Epidermal melanocyte (primary cell): ENCODE results near the gene TLCD3B.

Experiments
- DNase-seq: peaks from one replicate; pipeline ENCODE4 v3.0.0; 2011; ENCODE audit warnings: low spot score; ENCODE audit not compliant: insufficient read length

TLCD3B gene

DNA sequence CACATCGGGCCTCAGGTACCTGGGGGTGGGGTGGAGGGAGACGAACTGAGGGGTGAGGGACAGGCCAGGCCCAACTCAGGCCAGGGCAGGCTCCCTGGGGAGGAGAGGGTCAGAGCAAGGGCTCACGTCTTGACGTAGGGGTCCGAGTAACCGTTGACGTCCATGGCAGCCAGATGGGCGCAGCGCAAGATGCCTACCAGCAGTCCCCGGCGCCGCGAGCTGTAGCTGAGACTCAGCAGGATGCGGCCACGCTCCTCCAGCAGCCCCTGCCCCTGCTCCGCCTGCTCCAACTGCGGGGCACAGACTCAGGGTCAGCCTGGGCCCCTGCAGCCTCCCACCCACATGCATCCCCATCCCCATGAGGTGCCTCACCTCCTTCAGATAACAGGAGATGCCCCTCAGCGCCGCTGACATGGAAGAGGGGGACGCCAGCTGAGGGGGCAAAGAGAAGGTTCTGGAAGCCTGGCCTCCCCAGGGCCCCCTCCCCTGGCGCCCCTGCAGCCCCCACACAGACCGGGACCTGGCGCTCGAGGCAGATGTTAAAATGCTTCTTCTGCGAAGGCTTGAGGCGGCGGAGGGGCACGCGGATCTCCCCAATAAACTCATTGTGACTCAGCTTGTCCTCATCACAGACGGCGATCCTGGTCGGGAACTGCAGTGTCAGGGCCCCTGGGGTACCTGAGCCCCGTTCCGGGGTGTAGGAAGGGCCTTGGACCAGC lies 24.3 kb downstream of the TLCD3B start:
- no peak for DNase-seq

DNA sequence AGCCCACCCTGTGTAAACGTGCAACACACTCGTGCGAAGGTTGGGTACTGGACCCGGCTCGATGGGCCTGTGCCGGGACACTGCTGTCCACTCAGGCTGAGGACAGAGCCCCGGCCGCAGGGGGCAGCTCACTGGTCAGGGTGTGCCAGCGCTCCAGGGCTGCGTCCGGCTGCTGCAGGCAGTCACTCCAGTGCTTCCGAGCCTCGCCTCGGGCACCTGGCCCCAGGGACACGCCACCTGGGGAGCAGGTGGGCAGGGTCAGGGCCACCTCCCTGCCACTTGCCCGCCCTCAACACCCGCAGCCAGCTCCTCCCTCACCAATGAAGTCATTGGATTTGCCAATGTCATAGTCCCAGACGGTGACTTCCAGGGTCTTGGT lies 25.0 kb downstream of the TLCD3B start:
- DNase-seq = no peak

DNA sequence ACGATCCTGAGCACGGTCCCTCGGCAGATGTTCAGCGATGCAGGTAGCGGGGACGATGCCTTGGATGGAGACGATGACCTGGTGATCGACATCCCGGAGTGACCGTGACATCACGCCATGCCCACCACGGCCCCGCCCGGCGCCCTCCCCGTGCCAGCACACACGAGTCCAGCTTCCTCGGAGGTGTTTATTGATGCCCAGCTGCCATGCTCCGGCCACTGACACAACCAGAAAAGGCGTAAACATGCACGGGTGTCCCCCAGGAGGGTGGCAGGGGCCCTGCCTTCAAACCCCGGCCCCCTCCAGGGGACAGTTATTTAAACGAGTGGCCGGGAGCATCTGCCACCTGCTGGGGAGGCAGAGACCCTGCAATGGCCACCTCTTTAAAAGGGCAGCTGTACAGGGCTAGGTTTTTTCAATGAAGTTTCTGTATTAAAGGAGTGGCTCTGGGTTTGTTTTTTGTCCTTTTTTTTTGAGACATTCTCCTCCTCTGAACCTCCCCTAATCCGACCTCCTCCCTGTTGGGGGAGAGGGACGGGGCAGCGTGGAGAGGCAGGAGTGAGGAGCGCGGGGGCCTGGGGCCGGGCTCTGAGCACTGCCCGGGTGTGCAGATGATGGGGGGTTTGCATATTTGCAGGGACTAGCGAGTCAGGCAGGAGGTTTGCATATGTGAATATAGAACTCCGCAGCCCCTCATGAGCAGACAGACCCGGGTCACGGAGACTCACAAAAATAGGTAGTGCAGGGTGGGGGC lies 25.6 kb downstream of the TLCD3B start:
- DNase-seq = peak; percentile 83

DNA sequence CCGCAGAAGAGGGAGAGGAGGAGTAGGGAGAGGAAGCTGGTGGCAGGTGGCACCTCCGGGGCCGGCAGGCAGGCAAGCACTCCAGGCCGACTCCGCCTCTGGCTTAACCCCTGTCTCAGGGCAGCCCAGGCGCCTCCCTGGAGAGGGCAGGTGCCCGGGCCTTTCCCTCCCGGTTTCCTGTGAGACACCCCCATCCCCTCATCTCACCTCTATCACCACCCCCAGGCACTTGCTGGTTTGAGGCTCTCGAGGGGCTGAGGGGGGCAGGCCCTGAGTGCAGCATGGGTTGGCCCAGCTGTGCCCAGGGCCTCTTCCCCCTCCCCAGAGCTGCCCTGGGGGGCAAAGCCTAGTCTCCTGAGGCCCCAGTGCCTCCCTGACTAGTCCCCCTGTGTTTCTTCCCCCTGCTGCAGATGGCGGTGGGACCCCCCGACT lies 26.2 kb downstream of the TLCD3B start:
- no peak for DNase-seq

DNA sequence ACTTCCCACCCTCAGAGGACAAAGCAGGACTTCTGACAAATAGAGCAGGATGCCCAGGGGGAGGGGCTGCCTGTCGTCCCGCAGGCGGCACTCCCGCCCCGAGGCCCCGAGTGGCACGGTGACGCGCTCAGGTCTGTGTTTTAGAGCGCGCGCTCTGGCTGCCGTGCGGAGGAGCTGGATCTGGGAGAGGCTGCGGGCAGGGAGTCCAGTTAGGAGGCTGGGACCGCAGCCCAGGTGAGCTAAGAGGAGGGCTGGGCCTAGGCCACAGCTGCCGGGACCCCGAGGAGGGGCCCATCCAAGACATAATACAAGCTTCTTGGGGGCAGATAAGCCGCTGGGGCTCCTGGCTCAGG lies 26.7 kb downstream of the TLCD3B start:
- DNase-seq = no peak

DNA sequence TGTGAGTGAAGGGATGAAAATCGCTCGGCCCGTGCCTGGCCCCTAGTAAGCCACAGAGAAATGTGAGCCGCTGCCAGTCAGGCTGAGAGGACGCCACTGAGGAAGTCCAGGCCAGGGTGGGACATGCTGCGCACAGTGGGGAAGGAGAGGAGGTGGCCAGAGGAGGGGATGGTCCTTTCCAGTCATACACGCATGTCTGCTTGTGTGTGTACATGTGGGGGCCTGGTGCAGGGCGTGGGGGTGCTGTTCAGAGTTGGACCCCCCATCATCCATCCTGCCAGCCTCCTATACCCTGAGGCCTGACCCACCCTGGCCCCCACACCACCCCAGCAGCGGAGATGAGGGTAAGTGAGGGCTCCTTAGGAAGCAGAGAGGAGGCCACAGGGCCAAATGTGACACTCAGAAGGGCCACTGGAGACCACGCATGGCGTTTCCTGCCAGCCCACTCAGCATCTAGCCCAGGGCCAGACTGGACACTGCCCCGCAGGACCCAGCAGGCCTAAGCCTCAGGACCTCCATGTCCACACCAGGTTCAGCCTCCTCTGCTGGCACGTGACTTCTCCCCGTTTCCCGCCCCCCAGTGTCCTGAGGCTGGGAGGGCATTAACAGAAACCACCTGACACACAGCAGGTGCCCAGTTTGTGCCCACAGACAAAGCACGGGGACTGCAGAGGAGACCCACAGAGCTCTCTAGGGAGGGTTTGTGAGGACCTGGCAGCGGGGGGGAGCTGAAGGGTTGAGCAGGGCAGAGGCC lies 27.2 kb downstream of the TLCD3B start:
- no peak for DNase-seq

DNA sequence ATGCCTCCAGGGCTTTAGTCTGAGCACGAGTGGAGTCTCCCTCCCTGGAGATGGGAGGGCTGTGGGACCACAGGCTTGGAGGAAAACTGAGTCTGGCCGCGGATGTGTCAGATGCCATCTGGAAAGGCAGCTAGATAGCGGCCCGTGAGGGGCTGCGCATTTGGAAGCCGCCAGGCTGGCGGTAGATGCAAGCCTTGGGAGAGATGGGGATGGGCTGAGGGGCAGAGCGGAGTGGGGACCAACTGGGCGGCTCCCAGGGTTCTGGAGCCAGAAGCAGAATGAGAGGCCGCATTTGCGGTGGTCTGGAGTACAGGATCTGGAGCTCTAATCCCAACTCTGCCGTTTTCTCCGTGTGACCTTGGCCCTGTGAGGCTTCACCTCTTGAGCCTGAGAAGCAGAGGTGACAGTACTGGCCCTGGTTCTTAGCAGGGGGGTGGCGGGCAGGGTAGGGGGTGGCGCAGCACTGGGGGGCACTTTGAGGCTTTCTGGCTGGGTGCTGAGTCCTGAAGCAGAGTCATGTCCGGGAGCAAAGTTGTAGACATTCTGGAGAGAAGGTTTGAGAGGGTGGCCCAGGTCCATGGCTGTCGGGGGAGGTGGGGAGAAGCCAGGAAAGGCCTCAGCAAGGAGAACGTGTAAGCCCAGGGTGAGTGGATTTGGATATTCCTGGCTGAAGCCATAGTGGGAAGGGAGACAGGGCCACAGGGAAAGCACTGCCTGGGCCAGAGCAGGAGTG lies 28.3 kb downstream of the TLCD3B start:
- no peak for DNase-seq

DNA sequence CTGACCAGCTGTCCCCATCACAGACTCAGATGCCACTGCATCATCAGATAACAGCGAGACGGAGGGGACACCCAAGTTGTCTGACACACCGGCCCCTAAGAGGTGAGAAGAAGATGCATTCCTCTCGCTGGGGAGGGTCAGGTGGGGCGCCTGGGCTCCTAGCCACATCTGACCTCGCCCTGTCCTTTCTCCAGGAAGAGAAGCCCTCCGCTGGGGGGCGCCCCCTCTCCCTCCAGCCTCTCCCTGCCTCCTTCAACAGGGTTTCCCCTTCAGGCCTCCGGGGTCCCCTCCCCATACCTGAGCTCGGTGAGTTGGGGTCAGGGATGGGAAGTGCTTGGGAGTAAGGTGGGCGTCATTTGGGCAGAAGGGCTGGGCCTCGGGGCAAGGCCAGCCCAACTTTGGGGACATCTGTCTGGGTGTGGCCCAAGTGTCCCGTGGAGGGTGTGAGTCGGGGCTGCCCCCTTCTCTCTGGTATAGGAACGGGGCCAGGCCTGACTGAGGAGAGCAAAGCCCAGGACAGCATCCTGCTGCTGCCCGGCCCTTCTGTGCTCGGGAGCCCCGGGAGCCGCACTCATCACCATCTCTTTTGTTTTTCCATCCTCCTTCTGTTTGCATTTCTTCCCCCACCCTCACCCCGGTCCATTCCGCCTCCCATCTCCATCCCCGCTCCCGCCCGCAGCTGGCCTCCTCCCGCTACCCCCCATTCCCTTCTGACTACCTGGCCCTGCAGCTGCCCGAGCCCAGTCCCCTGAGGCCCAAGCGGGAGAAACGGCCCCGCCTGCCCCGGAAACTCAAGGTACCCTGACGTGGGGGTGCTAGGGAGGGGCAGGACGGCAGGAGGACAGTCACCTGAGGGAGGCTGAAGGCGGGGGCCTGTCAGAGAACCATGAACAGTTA lies 30.1 kb downstream of the TLCD3B start:
- DNase-seq = no peak

DNA sequence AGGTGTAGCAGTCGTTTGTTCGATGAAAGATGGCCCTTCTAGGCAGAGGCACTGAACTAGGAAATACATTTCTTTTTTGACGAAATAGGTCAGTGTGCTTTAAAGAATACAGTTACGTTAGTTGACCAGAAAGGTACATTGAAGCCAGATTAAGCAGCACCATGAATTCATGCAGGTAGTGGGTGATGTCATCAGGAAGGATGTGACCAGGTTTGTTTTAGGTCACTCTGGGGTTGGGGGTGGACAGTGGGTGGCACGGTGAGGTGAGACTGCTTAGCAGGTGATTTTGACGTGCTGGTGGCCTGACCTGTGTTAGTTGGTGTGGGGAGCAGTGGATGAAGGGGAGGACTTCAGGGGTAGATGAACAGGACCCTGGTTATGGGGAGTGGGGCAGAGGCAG lies 31.5 kb downstream of the TLCD3B start:
- no peak for DNase-seq

DNA sequence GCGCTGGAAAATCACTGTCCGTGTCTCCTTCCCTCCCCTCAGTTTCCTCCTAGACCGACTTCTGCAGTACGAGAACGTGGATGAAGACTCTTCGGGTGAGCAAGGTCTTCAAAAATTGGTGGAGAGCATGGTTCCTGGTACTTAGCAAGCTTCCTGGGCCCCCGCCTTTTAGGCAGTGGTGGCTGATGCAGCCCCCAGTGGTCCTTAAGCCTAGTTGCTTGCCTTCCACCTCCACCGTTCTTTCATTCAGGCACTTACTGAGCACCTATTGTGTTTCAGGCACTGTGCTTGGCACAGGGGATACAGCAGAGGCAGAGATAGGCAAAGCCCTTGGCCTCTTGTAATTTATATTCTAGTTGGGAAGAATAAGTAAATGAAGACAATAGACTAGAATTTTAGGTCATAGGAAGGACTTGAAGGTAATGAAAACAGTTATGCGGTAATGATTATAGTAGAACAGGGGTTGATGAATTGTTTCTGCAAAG lies 34.3 kb downstream of the TLCD3B start:
- DNase-seq = no peak

DNA sequence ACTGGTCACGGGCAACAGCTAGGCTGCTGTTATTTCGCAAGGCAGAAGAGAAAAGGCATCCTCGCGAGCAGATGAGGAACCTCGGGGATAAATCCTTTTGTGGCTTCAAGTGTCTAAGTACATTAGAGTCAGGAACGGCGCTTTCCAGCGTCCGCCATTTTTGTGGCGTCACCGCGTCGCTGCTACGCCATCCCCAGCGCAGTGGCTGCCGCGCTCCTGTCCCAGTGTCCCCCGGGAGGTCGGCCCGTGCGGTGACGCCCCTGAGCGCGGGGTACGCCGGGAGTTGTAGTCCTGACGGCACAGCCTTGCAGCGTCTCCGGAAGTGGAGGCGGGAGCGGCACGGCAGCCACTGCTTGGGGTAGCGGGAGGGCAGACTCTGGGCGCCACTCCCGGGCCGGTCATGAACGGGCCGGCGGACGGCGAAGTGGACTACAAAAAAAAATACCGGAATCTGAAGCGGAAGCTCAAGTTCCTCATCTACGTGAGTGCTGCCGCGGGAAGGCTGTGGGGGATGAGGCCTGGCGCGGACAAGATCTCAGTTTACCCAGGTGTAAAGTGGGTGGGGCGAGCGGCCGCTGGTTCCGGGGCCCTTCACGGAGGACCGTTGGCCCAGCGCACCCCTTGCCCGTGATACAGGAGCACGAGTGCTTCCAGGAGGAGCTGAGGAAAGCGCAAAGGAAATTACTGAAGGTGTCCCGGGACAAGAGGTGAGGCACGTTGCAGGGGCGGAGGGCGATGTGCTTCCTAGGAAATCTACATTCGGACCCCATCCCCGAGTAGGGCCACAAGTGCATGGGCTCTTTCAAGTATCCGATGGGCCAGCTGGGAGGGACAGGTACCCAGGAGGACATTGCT lies 34.9 kb downstream of the TLCD3B start, which contains the start of gene INO80E:
Gene INO80E (plus strand): TSS at position 331 of the 855 bp plus-strand sequence. CDS start 70 bp downstream, at position 401.
- DNase-seq = peak; percentile 98

DNA sequence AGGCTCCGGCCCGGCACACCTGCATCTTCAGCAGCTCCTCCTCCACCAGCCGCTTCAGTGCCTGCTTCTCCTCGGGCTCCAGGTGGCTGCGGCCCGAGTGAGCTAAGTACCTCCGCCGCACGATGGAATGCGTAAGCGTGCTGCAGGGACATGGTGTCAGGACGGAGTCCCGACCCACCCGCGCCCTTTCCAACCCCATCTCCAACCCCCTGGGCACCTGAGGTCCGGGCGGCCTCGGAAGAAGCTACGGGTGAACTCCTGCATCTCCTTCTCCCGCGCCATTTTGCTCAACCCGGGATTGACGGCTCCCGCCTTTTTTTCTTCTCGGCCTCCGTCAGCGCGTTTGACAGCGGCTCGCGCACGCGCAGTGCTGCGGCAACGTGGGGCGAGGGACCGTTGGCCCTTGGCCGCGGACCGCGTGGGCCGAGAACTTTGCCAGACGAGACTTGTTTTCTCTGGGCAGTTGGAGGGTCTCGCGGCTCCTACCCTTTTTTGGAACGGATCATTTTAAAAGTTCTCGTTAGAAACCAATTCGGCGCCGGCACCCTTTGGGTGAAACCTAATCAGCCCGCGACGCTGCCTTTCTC lies 35.7 kb downstream of the TLCD3B start, which contains the start of gene HIRIP3:
Gene HIRIP3 (minus strand): TSS at position 294 of the 587 bp plus-strand sequence. CDS start 12 bp downstream, at position 282.
- DNase-seq = peak; percentile 94

DNA sequence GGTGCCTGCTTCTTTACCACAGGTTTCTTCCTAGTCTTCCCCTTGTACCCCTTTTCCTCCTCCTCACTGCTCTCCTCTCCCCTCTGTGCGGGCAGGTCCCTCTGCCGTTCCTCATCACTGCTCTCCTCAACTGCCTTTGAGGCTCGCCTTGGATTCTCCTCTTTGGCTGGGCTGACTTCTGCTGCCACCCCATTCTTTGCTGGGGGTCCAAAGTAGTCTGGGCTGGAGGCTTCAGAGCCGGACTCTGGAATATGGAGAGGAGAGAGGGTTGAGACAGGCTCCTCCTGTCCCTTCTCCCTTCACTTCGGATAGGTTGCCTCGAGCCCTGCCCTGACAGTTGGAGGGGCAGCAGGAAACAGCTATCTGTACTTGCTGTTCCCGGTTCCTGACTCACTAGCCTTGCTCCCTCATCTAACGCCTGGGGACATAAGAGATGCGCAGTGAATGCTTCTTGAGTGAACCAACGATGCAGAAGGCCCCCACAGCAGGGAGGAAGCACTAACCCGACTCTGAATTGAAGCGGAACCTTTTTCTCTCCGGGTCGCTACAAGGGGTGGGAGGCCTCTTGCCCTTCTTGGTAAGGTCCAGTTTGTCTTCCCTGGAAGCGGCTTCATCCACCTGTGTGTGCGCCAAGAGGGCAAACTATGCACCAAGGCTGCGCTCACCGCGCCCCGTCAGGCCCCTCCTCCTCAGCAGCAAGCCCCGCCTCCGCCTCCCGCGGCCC lies 36.3 kb downstream of the TLCD3B start:
- no peak for DNase-seq

DNA sequence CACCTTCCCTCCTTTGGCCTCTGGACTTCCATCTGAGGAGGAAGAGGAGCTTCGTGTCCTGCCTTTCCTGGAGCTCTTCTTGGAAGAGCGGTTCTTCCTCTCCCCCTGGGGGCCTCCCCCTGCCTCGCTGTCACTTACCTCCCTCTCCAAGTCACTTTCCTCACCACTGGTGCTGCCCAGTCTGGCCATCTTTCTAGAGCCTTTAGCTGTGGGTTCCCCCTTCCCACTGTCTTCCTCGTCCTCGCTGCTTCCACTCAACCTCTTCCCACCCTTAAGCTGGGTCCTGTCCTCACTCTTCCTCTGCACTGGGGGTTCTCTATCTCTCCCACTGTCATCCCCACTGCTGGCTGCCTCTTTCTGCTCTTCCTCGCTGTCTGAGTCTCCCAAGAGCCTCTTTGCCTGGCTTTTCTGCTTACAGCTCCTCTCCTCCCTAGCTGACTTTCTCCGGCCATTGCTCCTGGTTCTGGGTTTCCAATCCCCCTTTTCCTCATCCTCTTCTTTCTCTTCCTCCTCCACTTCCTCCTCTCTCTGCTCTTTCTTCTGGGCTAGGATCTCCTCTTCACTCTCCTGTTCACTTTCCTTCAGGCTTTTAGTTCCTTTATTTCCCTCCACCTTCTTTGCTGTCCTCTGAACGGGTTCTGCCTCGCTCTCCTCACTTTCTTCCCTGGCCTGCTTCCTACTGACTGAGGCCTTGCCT lies 37.0 kb downstream of the TLCD3B start:
- no peak for DNase-seq

DNA sequence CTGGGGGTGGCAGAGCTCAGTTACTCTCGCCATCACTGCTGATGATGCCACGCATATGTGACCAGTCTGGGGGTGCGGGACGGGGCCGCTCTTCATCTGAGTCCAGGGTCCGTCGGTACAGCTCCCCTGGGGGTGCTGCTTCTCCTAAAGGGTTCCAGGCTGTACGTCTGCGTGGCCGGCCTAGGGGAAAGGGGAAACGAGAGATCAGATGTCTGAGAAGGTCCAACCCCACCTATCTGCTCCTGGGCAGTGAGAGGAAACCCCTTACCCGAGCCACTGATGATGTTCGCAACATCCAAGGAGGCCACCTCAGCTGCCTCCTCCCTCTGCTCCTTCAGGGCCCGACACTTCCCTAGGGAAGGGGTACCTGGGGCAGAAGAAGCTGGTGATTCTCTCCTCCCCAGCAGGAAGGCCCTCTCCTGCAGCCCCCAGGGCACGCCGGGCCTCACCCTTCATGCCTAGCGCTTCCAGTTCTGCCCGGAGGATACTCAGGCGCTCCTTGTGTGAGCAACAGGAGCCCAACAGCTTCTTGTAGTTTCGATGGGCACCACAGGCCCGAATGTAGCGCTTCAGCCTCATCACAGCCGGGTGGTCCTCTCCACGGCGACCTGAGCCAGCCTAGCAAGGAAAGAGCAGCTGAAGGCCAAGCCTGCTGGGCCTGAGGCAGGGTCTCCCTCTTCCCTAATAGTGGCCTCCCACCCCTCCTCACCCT lies 37.7 kb downstream of the TLCD3B start:
- DNase-seq = no peak

DNA sequence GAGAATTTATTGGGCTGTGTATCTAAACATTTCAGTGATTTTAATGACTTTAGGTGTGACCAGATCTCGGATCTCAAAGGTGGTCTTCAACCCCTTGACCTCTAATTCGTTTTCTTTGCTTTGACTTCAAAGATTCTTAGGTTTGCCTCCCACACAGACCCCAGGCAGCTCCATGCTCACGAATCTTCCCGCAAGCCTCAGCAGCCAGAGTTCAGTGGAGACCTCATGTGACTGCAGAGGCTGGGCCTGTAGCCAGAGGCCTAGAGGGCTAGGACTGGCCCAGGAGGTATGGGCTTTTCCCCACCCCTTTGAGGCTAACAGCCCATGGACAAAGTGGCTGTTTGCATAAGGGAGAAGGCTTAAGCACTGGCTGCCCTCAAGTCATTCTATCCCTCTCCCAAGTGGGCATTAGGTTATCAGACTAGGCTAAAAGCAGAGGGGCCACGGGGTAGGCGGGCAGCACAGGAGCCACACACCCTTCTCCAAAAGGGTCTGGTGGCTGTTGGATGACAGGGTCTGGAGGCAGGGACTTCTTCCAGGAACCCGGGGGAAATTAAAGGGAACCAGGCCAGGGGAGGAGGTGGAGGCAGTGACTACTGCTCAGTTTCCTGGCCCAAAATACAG lies 38.6 kb downstream of the TLCD3B start:
- DNase-seq = peak; percentile 56

DNA sequence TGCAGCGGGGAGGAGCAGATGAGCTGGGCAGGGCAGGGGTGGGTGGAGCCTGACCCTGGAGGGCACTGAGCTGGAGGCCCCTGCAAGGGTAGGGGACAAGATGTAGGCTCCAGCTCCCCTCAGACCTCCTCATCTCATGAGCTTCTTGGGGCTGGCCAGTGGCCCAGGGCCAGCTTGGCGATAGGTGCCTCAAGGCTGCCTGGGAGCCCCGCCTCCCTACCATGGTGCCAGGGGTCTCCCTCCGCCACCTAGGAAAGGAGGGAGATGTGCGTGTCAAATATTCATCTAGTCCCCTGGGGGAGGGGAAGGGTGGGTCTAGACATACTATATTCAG lies 39.5 kb downstream of the TLCD3B start:
- DNase-seq = no peak
